GM19035 (cell line): ENCODE data around the gene GSN.

ENCODE experiments used
- ATAC-seq: cut with Tn5 transposase; IDR thresholded peaks from one replicate; pipeline ENCODE4 v1.9.1; 2021; ENCODE audit not compliant: unreplicated experiment

Gene GSN

GRCh38 chr9:121267689-121268597, at the start of gene GSN:
Gene GSN, plus strand, starts transcription at chr9:121268162. Its CDS starts 33,810 bp downstream, at chr9:121301972.
- peak; percentile 78 for ATAC-seq

- ATAC-seq = peak; percentile 23
Measured at GRCh38 chr9:121218357-121219027, 49.5 kb upstream of the GSN start.

- ATAC-seq = no peak
Measured at GRCh38 chr9:121219530-121219929, 48.4 kb upstream of the GSN start.

- ATAC-seq = no peak
Measured at GRCh38 chr9:121220996-121221663, 46.8 kb upstream of the GSN start.

- ATAC-seq = no peak
Measured at GRCh38 chr9:121221664-121222055, 46.3 kb upstream of the GSN start.

GRCh38 chr9:121222524-121223171, 45.3 kb upstream of the GSN start:
- ATAC-seq = no peak

GRCh38 chr9:121225240-121225639, 42.7 kb upstream of the GSN start:
- no peak for ATAC-seq

GRCh38 chr9:121226175-121226574, 41.8 kb upstream of the GSN start:
- no peak for ATAC-seq

GRCh38 chr9:121227862-121228261, 40.1 kb upstream of the GSN start:
- ATAC-seq = no peak

GRCh38 chr9:121230256-121230655, 37.7 kb upstream of the GSN start:
- ATAC-seq = no peak

GRCh38 chr9:121232251-121232650, 35.7 kb upstream of the GSN start:
- no peak for ATAC-seq

GRCh38 chr9:121233906-121234831, 33.8 kb upstream of the GSN start:
- no peak for ATAC-seq

- ATAC-seq = no peak
Measured at GRCh38 chr9:121234832-121235161, 33.2 kb upstream of the GSN start.

- no peak for ATAC-seq
Measured at GRCh38 chr9:121235512-121235911, 32.5 kb upstream of the GSN start.

GRCh38 chr9:121237916-121238315, 30.0 kb upstream of the GSN start:
- no peak for ATAC-seq

GRCh38 chr9:121239071-121239470, 28.9 kb upstream of the GSN start:
- no peak for ATAC-seq

GRCh38 chr9:121239851-121240250, 28.1 kb upstream of the GSN start:
- no peak for ATAC-seq

GRCh38 chr9:121240472-121241135, 27.4 kb upstream of the GSN start:
- no peak for ATAC-seq

GRCh38 chr9:121242219-121242958, 25.6 kb upstream of the GSN start:
- ATAC-seq = no peak
